GOT3 (cell line): ENCODE data around the gene ADAMTS13.
"Not testable (repeated sequence)": the region's sequence is repeated elsewhere in the genome, so short reads cannot be mapped to it uniquely, and the experiment has no call there.

ENCODE experiments used
- DNase-seq: peaks from one replicate; lab custom pipeline; 2025; ENCODE audit warnings: mixed read lengths; lab: John Stamatoyannopoulos, UW

The ADAMTS13 gene

GRCh38 chr9:133425049-133425632 lies 3.0 kb downstream of the ADAMTS13 start:
- no peak for DNase-seq

GRCh38 chr9:133426011-133426410 lies 3.8 kb downstream of the ADAMTS13 start:
- no peak for DNase-seq

- no peak for DNase-seq
Observed at GRCh38 chr9:133427658-133428348, 5.6 kb downstream of the ADAMTS13 start.

GRCh38 chr9:133428617-133429101 lies 6.5 kb downstream of the ADAMTS13 start:
- DNase-seq: no peak

- no peak for DNase-seq
Observed at GRCh38 chr9:133429214-133429613, 7.0 kb downstream of the ADAMTS13 start.

GRCh38 chr9:133429641-133430161 lies 7.5 kb downstream of the ADAMTS13 start:
- DNase-seq: no peak

GRCh38 chr9:133430244-133430643 lies 8.1 kb downstream of the ADAMTS13 start:
- no peak for DNase-seq

- DNase-seq: no peak
Observed at GRCh38 chr9:133433351-133433843, 11.2 kb downstream of the ADAMTS13 start.

GRCh38 chr9:133436681-133437080 lies 14.5 kb downstream of the ADAMTS13 start:
- DNase-seq: no peak

GRCh38 chr9:133437753-133438531 lies 15.8 kb downstream of the ADAMTS13 start:
- no peak for DNase-seq

GRCh38 chr9:133439337-133439736 lies 17.2 kb downstream of the ADAMTS13 start:
- DNase-seq: no peak

GRCh38 chr9:133440874-133441273 lies 18.7 kb downstream of the ADAMTS13 start:
- no peak for DNase-seq

- DNase-seq: no peak
Observed at GRCh38 chr9:133441571-133441970, 19.4 kb downstream of the ADAMTS13 start.

- DNase-seq: no peak
Observed at GRCh38 chr9:133443248-133443647, 21.1 kb downstream of the ADAMTS13 start.

- no peak for DNase-seq
Observed at GRCh38 chr9:133443982-133444381, 21.8 kb downstream of the ADAMTS13 start.

- DNase-seq: no peak
Observed at GRCh38 chr9:133445293-133445969, 23.3 kb downstream of the ADAMTS13 start.

GRCh38 chr9:133448487-133448972 lies 26.4 kb downstream of the ADAMTS13 start:
- DNase-seq: no peak

- DNase-seq: no peak
Observed at GRCh38 chr9:133449760-133450159, 27.6 kb downstream of the ADAMTS13 start.

GRCh38 chr9:133451865-133452264 lies 29.7 kb downstream of the ADAMTS13 start:
- not testable (repeated sequence) for DNase-seq

GRCh38 chr9:133452562-133452961 lies 30.4 kb downstream of the ADAMTS13 start:
- no peak for DNase-seq

- no peak for DNase-seq
Observed at GRCh38 chr9:133453651-133454050, 31.5 kb downstream of the ADAMTS13 start.

- no peak for DNase-seq
Observed at GRCh38 chr9:133454325-133454724, 32.2 kb downstream of the ADAMTS13 start.
